Esophagus muscularis mucosa (tissue), 4 donors: ENCODE data around the gene ERCC6L2. TPM values are rescaled to one million over a fixed set of nuclear protein-coding genes. Genes with fewer than 3 reads are reported as not detected.

Source experiments
- DNase-seq: peaks from one replicate; pipeline ENCODE4 v3.0.0-alpha.2; 2017; ENCODE audit errors: extremely low spot score
- H3K27ac ChIP-seq, 4 donors: fragments of 200-600 bp; sonication (generic); replicated peaks in 1 of 4; 1 replicate in 3 of 4; 2 replicates in 1 of 4; pipeline ENCODE4 v1.5.1; 2016 to 2019; ENCODE audit warnings: mild to moderate bottlenecking in 1 of 4
- H3K27me3 ChIP-seq, 4 donors: fragments of 200-600 bp; sonication (generic); one replicate each; pipeline versions ENCODE4 v1.5.1 to v1.6.0; 2016 to 2019
- H3K36me3 ChIP-seq, 4 donors: fragments of 200-600 bp; sonication (generic); one replicate each; pipeline ENCODE4 v1.5.1; 2016 to 2019
- H3K4me1 ChIP-seq, 4 donors: fragments of 200-600 bp; sonication (generic); one replicate each; pipeline ENCODE4 v1.5.1; 2016 to 2019
- H3K4me3 ChIP-seq, 4 donors: fragments of 200-600 bp; sonication (generic); 1 replicate in 2 of 4; 2 replicates in 2 of 4; pipeline ENCODE4 v1.5.1; 2016 to 2019; ENCODE audit warnings: mild to moderate bottlenecking in 4 of 4, moderate library complexity in 1 of 4
- H3K9me3 ChIP-seq, 4 donors: fragments of 200-600 bp; sonication (generic); 1 replicate in 3 of 4; 2 replicates in 1 of 4; pipeline ENCODE4 v1.5.1; 2016 to 2019
- CTCF ChIP-seq, 3 experiments: fragments of 200-600 bp in 2 of 3; fragments of 450-650 bp in 1 of 3; sonication (generic) in 2 of 3; IDR thresholded peaks; one replicate each; pipeline ENCODE4 v1.5.1; 2017 to 2019; ENCODE audit warnings: antibody characterized with exemption in 3 of 3, mild to moderate bottlenecking in 2 of 3, moderate library complexity in 1 of 3
- EP300 ChIP-seq: sonication (generic); formaldehyde crosslinking; IDR thresholded peaks from one replicate; pipeline ENCODE4 v1.6.1; 2017; ENCODE audit warnings: antibody characterized with exemption
- POLR2A ChIP-seq: fragments of 450-650 bp; IDR thresholded peaks from one replicate; pipeline ENCODE4 v1.6.1; 2017; ENCODE audit warnings: antibody characterized with exemption, moderate library complexity, mild to moderate bottlenecking, low read depth
- POLR2AphosphoS5 ChIP-seq, 2 donors: sonication (generic); formaldehyde crosslinking; IDR thresholded peaks; one replicate each; pipeline ENCODE4 v1.6.1; 2017; ENCODE audit warnings: antibody characterized with exemption in 2 of 2
- WGBS: methylation state at CpG from one replicate; pipeline ENCODE4 v1.1.5; 2018; 5-methylcytosine and 5-hydroxymethylcytosine counted together
- intact Hi-C: fragments of 100-400 bp; cut with DNase I; formaldehyde crosslinking; loops from one replicate; pipeline ENCODE4 v1.15.1; 2023
- total RNA-seq, 4 donors: library from RNA; depleted of rRNA; stranded (reverse); fragments of >200 nt; gene quantifications; one replicate each; pipeline versions ENCODE4 v1.1.0 to v1.2.1, GENCODE V29; 2016

The ERCC6L2 gene
- total RNA-seq, 4 donors from 2014 or later: 78.1 to 96.4 (median 86.5) TPM

- WGBS: 96% methylated on average over 3 of the region's 3 CpGs
- H3K27me3 ChIP-seq: no peaks in the 10 kb centered on the region
- H3K4me1 ChIP-seq: peaks cover 0 to 4% (median 0%) of the 10 kb centered on the region in 4 donors
- peaks cover 0 to 18% (median 6%) of the 10 kb centered on the region in 4 donors for H3K36me3 ChIP-seq
- H3K9me3 ChIP-seq: peaks cover 0 to 6% (median 0%) of the 10 kb centered on the region in 4 donors
- no peak overlapping the region for H3K4me3 ChIP-seq
- intact Hi-C loops: no loop called here
- DNase-seq: no peak
- TF ChIP-seq EP300 (no peak), POLR2AphosphoS5 (IDR thresholded peaks at IDR 0.05) (no peak), CTCF (IDR thresholded peaks at IDR 0.05) (no peak), POLR2A (no peak)
- H3K27ac ChIP-seq: no peak overlapping the region
Observed at GRCh38 chr9:95999390-95999789, 123.9 kb downstream of the ERCC6L2 start.

- 81% methylated on average over 2 of the region's 2 CpGs for WGBS
Observed at GRCh38 chr9:96004379-96004778, 128.9 kb downstream of the ERCC6L2 start.

GRCh38 chr9:96006296-96006879 lies 130.9 kb downstream of the ERCC6L2 start:
- DNase-seq: no peak
- TF ChIP-seq POLR2AphosphoS5 (IDR thresholded peaks at IDR 0.05) (no peak), EP300 (no peak), POLR2A (no peak), CTCF (IDR thresholded peaks at IDR 0.05) (no peak)
- intact Hi-C loops: no loop called here
- Histone ChIP-seq H3K27ac (no peak overlapping the region), H3K27me3 (no peaks in the 10 kb centered on the region), H3K36me3 (peaks cover 9 to 52% (median 33%) of the 10 kb centered on the region in 4 donors), H3K9me3 (peaks cover 0 to 6% (median 0%) of the 10 kb centered on the region in 4 donors), H3K4me1 (peaks cover 12 to 26% (median 23%) of the 10 kb centered on the region in 4 donors), H3K4me3 (no peak overlapping the region)
- WGBS: 98% methylated on average over 9 of the region's 9 CpGs

More at GRCh38 chr9:96004379-96004778, 128.9 kb downstream of the ERCC6L2 start:
- Histone ChIP-seq H3K4me1 (peaks cover 7 to 14% (median 10%) of the 10 kb centered on the region in 4 donors), H3K27me3 (no peaks in the 10 kb centered on the region), H3K27ac (no peak overlapping the region), H3K36me3 (peaks cover 9 to 51% (median 35%) of the 10 kb centered on the region in 4 donors), H3K9me3 (peaks cover 0 to 6% (median 0%) of the 10 kb centered on the region in 4 donors), H3K4me3 (no peak overlapping the region)
- intact Hi-C loops: no loop called here
- no peak for DNase-seq
- TF ChIP-seq EP300 (no peak), POLR2A (no peak), CTCF (IDR thresholded peaks at IDR 0.05) (no peak), POLR2AphosphoS5 (IDR thresholded peaks at IDR 0.05) (no peak)

- H3K36me3 ChIP-seq: peaks cover 9 to 52% (median 33%) of the 10 kb centered on the region in 4 donors
- no peak for DNase-seq
- TF ChIP-seq POLR2A (no peak), POLR2AphosphoS5 (IDR thresholded peaks at IDR 0.05) (no peak), EP300 (no peak), CTCF (IDR thresholded peaks at IDR 0.05) (no peak)
Observed at GRCh38 chr9:96006961-96007360, 131.5 kb downstream of the ERCC6L2 start.

More at GRCh38 chr9:96006961-96007360, 131.5 kb downstream of the ERCC6L2 start:
- Histone ChIP-seq H3K9me3 (peaks cover 0 to 6% (median 0%) of the 10 kb centered on the region in 4 donors), H3K27ac (no peak overlapping the region), H3K27me3 (no peaks in the 10 kb centered on the region), H3K4me1 (peaks cover 12 to 26% (median 23%) of the 10 kb centered on the region in 4 donors), H3K4me3 (no peak overlapping the region)
- intact Hi-C loops: no loop called here
